Measurements from ENCODE around the gene LSP1.
A peak's percentile ranks its signal among the peaks of the same experiment; 100 is the strongest.

- TF ChIP-seq POLR2A (IDR thresholded peaks at IDR 0.05; ENCODE audit: low read depth, low read length) (no peak), POLR2AphosphoS5 (IDR thresholded peaks at IDR 0.05; ENCODE audit: low read depth, low read length) (0 out of 2 replicates have a peak, but pooled peaks have one; percentile 79)
Observed at GRCh38 chr11:1915795-1916131, 62.9 kb downstream of the LSP1 start.
